ENCODE data around the gene TMEM121B.

Gene TMEM121B

DNA sequence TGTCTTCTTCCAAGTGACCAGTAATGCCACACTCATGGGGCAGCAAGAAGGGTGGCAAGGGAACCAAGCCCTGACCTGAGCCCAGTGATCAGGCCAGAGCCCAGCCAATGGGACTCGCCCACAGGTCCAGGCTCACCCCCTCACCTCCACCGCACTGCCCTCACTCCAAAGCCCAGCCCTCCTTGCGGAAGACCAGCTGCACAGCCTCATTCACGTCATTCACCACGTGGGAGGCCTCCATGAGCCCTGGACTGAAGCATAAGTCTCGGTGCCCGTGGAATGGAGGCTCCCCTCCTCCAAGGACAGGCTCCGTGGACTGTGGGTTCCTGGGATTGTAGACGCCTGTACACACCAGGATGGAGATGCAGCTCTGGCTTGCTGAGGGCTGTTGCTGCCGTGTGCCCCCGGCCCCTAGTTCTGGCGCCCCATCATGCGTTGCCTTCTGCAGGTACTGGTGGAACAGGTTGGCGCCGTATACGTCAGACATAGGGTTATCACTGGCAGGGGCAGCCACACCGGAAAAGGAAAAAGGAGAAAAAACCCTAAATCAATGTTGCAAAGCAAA lies 16.8 kb upstream of the TMEM121B start:
- no peak for DNase-seq

DNA sequence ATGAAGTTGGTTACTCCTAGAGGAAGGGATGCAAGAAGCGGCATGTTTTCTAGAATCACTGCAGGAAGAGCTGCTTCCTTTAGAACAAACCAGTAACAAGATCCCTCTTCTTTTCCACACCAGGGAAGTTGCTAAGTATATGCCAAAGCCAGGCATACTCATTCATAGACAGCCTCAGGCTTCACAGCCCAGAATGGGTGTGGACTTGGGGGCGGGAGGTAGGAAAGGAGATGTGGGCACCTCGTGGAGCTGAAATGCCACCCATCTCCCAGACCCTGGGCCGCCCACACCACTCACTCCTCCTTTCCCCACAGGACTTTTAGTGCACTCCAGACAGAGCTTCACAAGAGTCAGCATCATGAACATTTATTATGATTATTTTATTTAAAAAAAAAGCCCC lies 16.0 kb upstream of the TMEM121B start:
- DNase-seq, result no peak

- DNase-seq, result no peak
These were observed 14.1 kb upstream of the TMEM121B start for GRCh38 chr22:17135153-17135760.

DNA sequence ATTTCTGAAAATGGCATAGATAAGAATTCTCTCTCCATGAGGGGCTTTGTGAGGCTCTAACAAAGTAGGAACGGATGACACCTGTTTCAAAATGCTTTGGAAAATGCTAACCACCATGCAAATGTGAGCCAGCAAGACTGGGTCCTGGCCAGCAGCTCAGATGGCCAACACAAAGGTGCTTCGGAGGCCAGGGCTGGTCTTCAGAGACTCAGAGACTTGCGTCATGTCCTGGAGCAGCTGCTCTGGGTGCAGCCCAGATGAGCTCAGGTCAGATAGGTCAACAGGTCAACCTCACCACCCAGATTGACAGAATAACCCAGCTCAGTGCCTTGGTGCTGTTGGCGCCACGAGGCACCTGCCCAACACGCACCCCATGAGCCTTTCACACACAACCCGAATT lies 12.0 kb upstream of the TMEM121B start:
- no peak for DNase-seq

DNA sequence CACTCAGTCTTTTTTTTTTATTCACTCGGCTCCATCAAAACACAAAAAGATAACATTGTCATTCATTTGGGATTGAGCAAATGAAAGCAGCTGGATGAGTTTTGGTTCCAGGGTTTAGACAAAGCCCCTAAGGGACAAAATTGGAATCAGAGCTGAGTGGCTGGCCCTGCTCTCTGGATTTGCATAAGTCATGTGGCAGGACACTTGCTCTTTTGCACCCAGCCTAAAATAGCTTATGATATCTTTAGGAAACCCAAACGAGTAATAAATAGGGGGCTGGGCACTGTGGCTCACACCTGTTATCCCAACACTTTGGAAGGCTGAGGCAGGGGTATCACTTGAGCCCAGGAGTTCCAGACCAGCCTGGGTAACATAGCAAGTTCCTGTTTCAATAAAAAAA lies 11.0 kb upstream of the TMEM121B start:
- DNase-seq, result no peak

- DNase-seq, result no peak
These were observed 10.5 kb upstream of the TMEM121B start for GRCh38 chr22:17131686-17132085.

DNA sequence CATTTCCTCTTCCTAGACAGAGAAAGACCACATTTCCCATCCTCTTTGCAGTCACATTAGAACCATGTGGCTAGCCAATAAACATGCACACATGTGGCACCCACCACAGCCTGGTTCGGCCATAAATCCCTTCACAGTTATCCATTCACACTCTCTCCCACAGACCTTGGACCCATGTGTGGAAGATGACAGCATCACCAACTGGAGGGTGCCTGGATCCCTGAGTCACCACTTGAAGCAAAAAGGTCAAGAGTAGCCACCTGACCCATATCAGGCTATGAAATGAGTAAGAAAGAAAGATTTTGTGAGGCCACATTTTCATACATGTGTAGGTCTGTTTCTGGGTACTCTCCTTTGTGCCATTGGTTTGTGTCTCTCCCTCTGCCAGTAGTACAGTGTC lies 9.0 kb upstream of the TMEM121B start:
- DNase-seq, result no peak

GRCh38 chr22:17120711-17121232 lies 388 bp downstream of the TMEM121B start:
- DNase-seq, result no peak

GRCh38 chr22:17120281-17120680 lies 879 bp downstream of the TMEM121B start:
- peak; percentile 74 for DNase-seq

- DNase-seq, result peak; percentile 53
These were observed 1.5 kb downstream of the TMEM121B start for GRCh38 chr22:17119481-17120202.

DNA sequence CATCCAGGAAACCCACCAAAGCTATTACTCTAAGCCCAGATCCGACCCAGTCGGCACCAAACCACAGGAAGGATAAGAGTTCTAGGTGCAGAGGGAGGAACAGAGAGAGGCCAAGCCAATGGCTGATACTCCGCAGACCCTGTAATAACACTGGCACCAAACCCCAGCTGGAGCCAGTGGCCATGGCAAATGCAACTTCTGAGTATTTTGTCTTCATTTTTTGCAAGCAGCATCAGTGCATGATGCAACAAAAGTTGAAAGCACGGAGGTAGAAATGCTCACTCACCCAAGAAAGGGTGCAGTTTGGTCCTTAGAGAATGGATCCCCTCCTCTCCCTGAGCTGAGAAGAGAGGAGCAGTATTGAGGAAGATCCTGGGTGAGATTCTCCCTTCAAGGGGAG lies 2.8 kb downstream of the TMEM121B start:
- no peak for DNase-seq

DNA sequence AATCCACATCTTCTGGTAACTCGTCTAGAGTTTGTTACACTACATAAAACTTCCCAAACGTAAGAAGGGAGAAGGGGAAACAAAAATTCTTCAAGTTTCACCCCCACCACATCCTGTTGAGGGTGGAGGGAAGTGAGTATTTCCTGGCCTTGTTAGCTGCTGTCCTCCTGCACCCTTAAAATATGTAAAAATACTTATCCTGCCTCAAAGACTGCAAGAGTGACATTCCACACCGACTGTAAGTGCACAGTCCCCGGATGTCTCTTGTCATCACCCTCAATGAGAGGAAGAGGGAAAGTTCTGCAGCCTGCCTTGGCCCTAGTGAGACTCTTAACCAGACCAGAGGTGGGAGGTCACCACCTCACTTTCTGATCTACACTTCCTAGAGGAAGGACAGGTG lies 3.3 kb downstream of the TMEM121B start:
- no peak for DNase-seq

DNA sequence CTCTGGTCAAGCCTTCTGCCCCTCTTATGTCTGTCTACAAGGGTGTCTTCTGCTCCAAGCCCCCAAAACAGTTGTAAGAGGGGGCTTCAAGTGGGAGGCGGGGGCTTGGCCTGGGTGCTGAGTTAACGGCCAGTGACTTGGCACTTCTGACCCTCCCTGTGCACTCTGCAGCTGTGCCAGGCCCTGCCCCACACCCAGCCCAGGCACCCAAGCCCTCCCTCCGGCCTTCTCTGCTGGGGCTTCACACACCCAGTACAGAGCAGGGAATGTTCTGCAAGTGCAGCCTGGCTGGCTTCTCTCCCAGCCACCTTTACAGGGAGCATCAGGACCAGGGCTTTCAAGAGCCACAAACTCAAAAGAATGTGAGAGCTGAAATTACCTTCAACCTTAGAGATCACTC lies 3.8 kb downstream of the TMEM121B start:
- no peak for DNase-seq

DNA sequence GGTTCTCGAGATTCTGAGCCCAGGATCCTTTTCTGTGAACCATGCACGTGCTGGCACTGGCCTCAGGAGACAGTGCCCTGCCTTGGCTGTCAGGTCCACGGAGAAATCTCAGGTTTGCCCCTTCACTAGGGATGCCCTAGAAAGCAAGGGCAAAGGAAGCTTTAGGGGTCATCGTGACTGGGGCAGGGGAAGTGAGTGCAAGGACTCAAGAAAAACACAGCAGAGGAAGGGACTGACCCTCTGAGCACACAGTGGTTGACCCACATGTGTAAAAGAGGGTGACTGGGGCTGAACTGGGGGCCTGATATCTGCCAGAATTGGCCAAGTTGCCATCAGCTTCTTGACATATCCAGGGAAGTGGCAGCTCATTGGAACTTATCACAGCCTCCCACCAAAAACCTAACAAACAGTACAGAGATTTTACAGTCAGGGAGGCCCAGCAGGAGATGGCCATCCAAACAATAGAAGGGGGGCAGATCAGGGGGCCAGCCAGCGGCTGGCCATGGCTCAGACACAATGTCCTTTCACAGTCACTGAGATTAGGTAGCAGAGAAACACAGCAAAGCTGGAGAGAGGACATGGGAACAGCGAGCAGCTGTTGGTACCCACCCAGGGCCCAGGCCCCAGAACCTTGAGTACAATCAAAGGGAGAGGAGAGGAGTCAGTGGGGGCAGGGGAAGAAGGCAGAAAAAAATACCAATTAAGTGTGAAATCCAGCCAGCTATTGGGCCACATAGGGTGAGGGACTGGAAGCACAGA lies 4.4 kb downstream of the TMEM121B start:
- DNase-seq, result no peak

DNA sequence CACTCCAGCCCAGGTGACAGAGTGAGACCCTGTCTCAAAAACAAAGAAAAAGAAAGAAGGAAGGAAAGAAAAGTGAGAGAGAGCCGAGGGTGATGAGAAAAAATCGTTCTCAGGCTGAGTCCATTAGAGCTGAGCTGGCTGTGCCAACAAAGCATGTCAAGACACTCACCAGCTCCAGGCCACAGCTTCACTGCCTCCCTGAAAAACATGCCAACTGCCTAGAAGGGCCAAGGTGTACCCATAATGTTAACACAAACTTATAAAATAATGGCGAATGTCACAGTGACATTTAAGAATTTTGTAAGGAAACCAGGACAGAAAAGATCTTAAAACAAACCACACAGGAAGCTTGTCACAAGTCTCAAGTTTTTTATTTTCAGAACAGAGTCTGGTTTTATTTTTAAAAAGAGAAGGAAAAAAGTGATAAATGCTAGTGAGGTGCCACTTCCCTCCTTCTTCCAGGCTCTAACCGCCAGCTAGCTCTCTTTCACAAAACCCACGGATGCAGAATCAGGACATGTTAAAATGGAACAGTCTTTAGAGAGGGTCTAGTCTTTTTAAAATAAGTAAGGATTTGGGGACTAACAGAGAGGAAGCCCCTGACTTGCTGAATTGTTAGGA lies 5.1 kb downstream of the TMEM121B start:
- DNase-seq, result no peak

- no peak for DNase-seq
These were observed 5.9 kb downstream of the TMEM121B start for GRCh38 chr22:17115236-17115635.

GRCh38 chr22:17114898-17115235 lies 6.3 kb downstream of the TMEM121B start:
- no peak for DNase-seq

DNA sequence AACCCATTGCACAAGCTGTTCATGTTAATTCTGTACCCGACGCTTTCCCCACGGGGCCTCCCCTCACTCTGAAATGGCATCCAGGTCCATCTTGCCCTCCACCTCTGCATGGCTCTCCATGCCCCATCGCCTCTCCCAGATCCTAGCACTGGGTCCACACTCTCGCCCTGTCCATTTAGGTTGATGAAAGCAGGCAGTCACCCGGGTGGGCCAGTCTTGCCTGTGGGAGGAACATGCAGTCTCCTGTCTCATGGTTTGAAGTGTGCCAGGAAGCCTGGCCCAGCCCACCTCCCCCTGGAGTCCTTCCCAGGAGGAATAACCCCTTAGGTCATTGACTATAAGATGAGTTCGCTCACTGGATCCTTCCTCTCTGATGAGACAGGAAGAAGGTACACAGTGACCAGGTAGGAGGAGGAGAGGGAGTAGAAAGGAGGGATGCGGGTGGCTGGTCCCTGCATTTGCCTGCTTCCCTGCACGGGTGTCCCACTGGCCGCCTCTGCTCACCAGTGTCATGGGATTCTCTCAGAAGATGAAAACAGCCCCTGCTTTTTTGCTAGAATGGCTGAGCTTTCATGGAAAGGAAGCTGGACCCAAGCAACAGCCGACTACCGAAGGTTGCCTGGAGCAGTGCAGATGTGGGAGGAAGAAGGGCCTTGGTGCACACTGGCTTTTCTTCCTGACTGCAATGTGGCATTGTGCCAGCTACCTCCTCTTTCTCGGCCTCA lies 6.8 kb downstream of the TMEM121B start:
- no peak for DNase-seq

DNA sequence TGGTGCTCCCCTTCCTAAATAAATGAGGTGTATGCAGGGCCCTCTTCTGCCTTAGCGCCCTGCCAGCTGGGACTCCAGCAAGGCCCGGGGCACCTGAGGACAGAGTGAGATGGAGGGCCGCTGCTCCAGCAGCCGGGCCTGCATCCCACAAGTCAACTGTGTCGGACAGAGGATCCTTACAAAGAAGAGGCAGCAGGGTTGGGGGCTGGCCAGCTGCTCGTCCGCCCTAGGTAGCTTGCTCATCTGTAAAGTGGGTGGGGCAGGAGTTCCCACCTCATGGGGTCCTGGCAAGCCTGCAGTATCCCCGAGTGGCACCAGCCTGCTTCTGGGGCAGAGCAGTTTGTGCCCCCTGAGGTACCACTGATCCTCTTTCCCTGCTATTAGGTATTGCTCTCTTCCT lies 7.6 kb downstream of the TMEM121B start:
- DNase-seq, result no peak

- no peak for DNase-seq
These were observed 8.6 kb downstream of the TMEM121B start for GRCh38 chr22:17112491-17113042.

DNA sequence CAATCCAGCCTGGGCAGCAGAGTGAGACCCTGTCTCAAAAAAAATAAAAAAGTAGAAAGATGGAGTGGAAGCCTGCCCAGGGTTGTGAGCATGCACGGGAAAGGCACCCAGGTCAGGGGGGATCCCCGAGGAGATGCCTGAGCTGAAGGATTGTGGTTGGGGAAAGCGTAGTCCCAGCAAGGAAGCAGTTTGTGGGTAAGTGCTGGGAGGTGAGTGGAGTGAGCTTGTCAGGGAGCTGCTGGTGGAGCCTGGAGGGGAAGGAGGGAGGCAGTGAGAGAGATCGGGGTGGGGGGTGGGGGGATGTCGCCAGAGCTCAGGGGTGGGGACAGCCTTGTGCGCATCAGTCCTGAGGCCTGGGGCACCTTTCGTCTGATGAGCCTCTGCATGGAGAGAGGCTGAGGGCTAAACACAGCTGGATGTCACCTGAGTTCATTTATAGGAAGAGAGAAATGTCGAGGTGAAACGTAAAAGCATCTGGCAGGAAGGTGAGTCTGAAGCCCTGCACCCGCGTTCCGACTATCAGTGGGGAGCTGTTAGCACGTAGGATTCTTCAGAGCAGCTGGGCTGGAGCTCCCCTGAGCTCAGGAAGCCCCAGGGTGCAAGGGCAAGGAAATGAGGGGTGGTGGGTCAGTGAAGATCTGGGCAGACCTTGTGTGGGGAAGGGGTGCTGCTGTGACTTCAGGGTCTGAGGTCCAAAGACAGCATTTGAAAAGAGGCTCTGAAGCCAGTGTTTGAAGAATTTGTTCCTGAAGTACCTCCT lies 10.2 kb downstream of the TMEM121B start:
- no peak for DNase-seq

Data from stimulated activated CD8-positive, alpha-beta memory T cell treated with anti-CD3 and anti-CD28 coated beads, Interleukin-4, amount 100 ng/mL, for 48 hours (primary cell).